ENCODE data around the gene TMEM80. TPM values are rescaled to one million over a fixed set of nuclear protein-coding genes. Genes with fewer than 3 reads are reported as not detected.
"Not testable (repeated sequence)": the region's sequence is repeated elsewhere in the genome, so short reads cannot be mapped to it uniquely, and the experiment has no call there.

The TMEM80 gene
- total and polyA plus RNA-seq, 10 donors, result 18.7 to 37.6 (median 28.5) TPM

GRCh38 chr11:729492-730074, 34.0 kb downstream of the TMEM80 start:
- TF ChIP-seq POLR2A (IDR thresholded peaks at IDR 0.05), result no peak
- no peak for TF ChIP-seq POLR2AphosphoS5 (IDR thresholded peaks at IDR 0.05)
- no peak for TF ChIP-seq CTCF (IDR thresholded peaks at IDR 0.05 in 8 of 11, conservative IDR thresholded peaks at IDR 0.05 in 3 of 11)
- Histone ChIP-seq H3K36me3 (no peaks in the 10 kb centered on the region), H3K4me3 (peak overlapping the region in 1 of 8 donors; percentile 17), H3K27ac (peak overlapping the region in 6 of 8 donors; percentile 3 to 88 (median 66)), H3K27me3 (replicated peaks in 1 of 7) (peaks cover 0 to 49% (median 11%) of the 10 kb centered on the region in 7 donors), H3K9me3 (no peaks in the 10 kb centered on the region), H3K4me1 (peaks cover 23 to 55% (median 33%) of the 10 kb centered on the region in 6 donors)
- WGBS, 5 donors, result 30 to 64% (median 47%) methylated on average over 17 of the region's 17 CpGs
- intact Hi-C loops (cut with DNase I; ENCODE audit: low total_unique reads), result loop anchor here (10.0 kb wide), 1 partner anchor 175 kb away; no protein-coding TSS in a partner anchor
- peak; percentile 78 for DNase-seq

GRCh38 chr11:733072-733471, 37.5 kb downstream of the TMEM80 start:
- Histone ChIP-seq H3K9me3 (no peaks in the 10 kb centered on the region), H3K4me3 (no peak overlapping the region), H3K36me3 (no peaks in the 10 kb centered on the region), H3K4me1 (peaks cover 2 to 33% (median 16%) of the 10 kb centered on the region in 6 donors), H3K27ac (no peak overlapping the region), H3K27me3 (replicated peaks in 1 of 7) (peaks cover 0 to 23% (median 0%) of the 10 kb centered on the region in 7 donors)
- no peak for DNase-seq
- WGBS, 5 donors, result 80 to 90% (median 82%) methylated on average over 19 to 20 of the region's 20 CpGs
- TF ChIP-seq POLR2AphosphoS5 (IDR thresholded peaks at IDR 0.05) (no peak), POLR2A (IDR thresholded peaks at IDR 0.05) (no peak), CTCF (IDR thresholded peaks at IDR 0.05 in 8 of 11, conservative IDR thresholded peaks at IDR 0.05 in 3 of 11) (no peak)
- intact Hi-C loops (cut with DNase I; ENCODE audit: low total_unique reads), result no loop called here

- 92 to 96% (median 93%) methylated on average over 14 to 26 of the region's 26 CpGs for WGBS, 5 donors
- intact Hi-C loops (cut with DNase I; ENCODE audit: low total_unique reads); H3K27ac ChIP-seq; H3K36me3 ChIP-seq; H3K4me3 ChIP-seq; H3K9me3 ChIP-seq; DNase-seq: not testable (repeated sequence)
- Histone ChIP-seq H3K27me3 (replicated peaks in 1 of 7) (peaks cover 0 to 16% (median 0%) of the 10 kb centered on the region in 7 donors), H3K4me1 (peaks cover 0 to 22% (median 12%) of the 10 kb centered on the region in 6 donors)
These were observed 38.9 kb downstream of the TMEM80 start for GRCh38 chr11:734541-734940.

GRCh38 chr11:737366-737765, 41.8 kb downstream of the TMEM80 start:
- Histone ChIP-seq H3K36me3 (no peaks in the 10 kb centered on the region), H3K9me3 (no peaks in the 10 kb centered on the region), H3K27ac (peak overlapping the region in 3 of 8 donors; percentile 10 to 47 (median 26)), H3K27me3 (replicated peaks in 1 of 7) (peaks cover 0 to 18% (median 0%) of the 10 kb centered on the region in 7 donors), H3K4me3 (peak overlapping the region in 1 of 8 donors; percentile 36), H3K4me1 (peaks cover 0 to 16% (median 12%) of the 10 kb centered on the region in 6 donors)
- WGBS, 5 donors, result 5 to 29% (median 17%) methylated on average over 11 of the region's 11 CpGs
- no peak for TF ChIP-seq POLR2AphosphoS5 (IDR thresholded peaks at IDR 0.05)
- TF ChIP-seq CTCF (IDR thresholded peaks at IDR 0.05 in 8 of 11, conservative IDR thresholded peaks at IDR 0.05 in 3 of 11), result no peak
- DNase-seq, result no peak
- intact Hi-C loops (cut with DNase I; ENCODE audit: low total_unique reads), result no loop called here

GRCh38 chr11:737899-738298, 42.3 kb downstream of the TMEM80 start:
- 10 to 35% (median 22%) methylated on average over 8 to 10 of the region's 10 CpGs for WGBS, 5 donors
- DNase-seq, result not testable (repeated sequence)

More at GRCh38 chr11:737899-738298, 42.3 kb downstream of the TMEM80 start:
- Histone ChIP-seq H3K27me3 (replicated peaks in 1 of 7) (peaks cover 0 to 18% (median 0%) of the 10 kb centered on the region in 7 donors), H3K4me1 (peaks cover 0 to 16% (median 12%) of the 10 kb centered on the region in 6 donors), H3K4me3 (peak overlapping the region in 1 of 8 donors; percentile 36), H3K27ac (peak overlapping the region in 2 of 8 donors; percentile 10 to 47)
- H3K9me3 ChIP-seq; intact Hi-C loops (cut with DNase I; ENCODE audit: low total_unique reads); H3K36me3 ChIP-seq: not testable (repeated sequence)
